GM15510 (cell line): ENCODE results near the gene AMER1.

Source experiments
- POLR2A ChIP-seq: IDR thresholded peaks from 3 replicates; pipeline ENCODE4 v1.6.1; 2011; ENCODE audit warnings: borderline replicate concordance; ENCODE audit not compliant: insufficient read length; ENCODE audit errors: extremely low read depth

Gene AMER1

DNA sequence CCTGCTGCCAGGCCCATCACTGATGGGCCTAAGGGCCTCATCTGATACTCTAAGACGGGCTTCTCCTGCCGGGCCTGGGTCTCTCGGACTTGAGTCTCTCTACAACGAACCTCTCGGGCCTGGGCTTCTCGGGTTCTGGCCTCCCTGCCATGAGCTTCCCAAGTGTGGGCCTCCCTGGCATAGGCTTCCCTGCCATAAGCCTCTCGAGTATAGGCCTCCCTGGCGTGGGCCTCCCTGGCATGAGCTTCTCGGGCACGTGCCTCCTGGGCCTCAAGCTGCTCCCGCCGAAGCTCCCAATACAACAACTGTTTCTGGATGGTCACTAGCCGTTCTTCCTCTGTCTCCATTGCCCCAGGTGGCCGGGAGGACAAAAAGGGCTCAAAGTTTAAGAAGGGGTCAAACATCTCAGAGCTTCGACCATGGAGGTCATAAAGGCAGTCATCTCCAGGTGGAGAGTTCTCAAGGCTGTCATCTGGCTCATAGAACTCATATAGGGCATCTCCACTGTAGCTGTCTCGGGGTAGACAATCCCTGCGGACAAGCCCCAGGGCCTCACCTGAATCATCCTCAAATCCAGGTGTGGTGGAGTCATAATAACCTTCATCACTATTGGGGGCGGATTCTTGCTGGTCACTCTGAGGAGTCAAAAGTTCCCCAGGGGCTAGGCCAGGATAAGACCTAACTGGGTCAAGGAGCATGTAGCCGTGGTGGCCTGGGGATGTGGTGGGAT lies 14.1 kb downstream of the AMER1 start:
- TF ChIP-seq POLR2A = no peak

DNA sequence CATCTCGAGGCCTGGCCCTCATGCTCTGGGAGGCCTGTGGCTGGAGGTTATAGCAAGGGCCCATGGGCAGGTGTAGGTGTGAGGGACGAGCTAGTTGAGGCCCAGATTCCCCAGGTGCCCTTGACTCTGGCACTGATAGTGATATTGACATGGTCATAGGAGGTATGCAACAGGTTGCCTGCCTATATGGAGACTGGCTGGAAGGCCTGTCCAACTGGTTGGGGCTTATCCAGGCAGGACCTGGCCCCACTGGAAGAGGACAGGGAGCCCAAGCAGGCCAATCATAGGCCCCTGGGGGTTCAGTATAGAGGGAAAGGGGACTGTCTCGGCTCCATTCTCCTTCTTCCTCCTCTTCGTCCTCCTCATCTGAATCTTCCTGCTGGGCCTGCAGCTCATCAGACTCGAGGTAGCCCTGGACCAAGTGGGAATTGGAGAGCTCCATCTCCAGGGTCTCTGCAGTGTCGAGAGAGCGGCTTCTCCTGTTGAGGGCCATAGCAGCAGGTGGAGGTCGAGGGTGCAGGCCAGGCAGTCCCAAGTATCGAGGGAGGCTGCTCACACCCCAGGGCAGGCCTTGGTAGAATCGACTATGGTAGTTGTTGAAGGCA lies 15.3 kb downstream of the AMER1 start:
- TF ChIP-seq POLR2A = no peak

DNA sequence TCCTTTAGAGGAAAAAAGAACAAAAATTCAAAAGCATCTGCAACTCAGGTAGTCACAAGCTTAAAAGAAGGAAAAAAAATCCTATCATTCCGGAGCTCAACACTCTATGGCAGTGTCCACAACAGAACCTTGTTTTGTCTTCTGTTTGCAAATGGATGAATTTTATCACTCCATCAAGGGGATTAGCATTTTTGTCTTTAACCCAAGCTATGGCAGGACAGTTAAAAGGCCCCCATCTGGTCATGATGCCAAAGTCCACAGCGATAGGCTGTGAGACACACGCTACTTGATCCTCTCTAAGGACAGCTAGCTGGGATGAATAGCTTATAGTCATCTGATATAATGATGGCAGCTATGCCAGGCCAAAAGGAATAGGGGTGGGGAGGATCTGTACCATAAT lies 16.6 kb downstream of the AMER1 start:
- no peak for TF ChIP-seq POLR2A

DNA sequence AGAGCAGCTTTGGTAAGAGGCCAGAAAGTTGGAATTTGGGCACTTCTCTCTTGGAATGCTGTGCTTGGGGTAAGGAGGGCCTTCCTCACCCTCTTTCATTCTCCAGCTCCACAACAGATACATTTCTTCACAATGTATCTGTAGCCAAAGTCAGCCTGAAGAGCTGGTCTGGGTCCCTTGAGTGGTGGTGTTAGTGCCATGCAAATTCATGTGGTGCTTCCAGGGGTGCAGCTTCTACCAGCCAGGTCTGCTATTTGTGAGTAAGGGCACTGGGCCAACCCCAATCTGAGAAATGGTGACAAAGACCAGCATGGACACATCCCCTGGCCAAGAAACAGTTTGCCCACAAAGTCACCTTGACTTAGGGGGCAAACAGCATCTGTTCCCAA lies 17.8 kb downstream of the AMER1 start:
- TF ChIP-seq POLR2A = no peak

DNA sequence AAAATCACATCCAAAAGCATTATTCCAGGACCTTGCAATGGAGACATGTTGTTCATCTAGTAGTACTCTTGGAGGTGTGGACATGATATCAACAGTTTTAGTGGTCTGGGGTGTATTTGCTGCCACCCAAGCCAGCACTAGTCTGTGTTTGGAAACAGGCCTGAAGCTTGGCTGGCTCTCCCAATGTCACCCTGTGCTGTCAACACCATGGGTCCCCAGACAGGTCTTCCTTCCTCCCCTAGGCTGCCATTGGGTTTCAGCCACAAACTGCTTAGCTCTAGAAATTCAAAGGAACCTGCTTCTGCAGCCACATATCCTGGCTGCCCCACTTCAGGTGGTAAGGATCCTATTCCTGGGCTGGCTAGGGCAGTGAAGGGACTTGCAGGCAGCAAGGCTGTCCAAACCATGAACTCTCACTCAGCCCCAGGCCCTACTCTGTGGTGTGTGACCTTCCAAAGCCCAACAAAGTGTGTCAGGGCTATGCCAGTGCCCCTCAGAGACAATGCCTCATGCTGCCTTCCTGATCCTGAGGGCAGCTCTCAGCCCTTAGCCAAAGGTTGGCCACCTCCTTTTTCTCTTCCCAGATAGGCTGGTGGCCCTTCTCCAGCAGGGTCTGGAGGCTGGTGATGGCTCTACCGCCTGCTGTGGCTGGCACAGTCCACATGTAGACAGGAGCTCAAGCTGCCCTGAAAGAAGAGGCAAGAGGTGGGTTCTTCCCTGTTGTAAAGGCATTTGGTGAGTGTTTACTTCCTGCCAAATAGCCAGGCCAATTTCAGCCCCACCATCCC lies 18.3 kb downstream of the AMER1 start:
- no peak for TF ChIP-seq POLR2A

DNA sequence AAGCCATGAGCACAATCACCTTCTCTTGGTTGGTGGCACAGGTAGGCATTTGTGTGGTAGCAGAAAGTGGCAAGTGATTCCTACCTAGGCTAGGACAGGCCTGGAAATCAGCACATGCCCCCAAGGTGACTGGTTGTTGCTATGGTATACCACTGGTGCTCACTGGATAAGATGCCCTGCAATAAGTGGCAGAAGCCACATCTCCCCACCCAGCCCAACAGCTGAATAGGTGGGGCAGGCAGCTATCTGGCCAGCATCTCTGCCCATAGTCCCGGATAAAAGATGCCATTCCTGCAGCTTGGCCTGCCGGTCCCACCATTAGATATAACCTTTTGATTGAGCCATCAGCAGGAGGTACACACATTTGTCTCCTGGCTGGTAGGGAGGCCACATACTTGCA lies 21.1 kb downstream of the AMER1 start:
- TF ChIP-seq POLR2A = no peak

DNA sequence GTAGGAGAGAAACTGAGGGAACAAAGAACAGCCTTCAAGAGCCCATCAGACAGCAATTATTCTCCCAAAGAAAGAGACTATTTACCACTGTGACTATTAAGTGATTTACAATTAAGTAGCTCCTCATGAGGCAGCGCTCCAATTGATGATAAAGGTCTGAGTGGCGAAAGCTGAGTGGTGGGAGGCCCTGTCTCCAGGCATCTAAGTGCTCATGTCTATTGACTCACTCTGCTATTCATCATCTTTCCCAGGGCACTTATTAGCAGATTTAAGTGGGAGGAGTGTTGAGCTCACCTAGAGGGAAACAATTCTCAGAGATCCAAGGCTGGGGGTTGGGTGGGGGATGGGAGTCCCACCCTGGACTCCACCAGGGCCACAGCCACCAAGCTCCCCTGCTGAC lies 23.3 kb downstream of the AMER1 start:
- no peak for TF ChIP-seq POLR2A

DNA sequence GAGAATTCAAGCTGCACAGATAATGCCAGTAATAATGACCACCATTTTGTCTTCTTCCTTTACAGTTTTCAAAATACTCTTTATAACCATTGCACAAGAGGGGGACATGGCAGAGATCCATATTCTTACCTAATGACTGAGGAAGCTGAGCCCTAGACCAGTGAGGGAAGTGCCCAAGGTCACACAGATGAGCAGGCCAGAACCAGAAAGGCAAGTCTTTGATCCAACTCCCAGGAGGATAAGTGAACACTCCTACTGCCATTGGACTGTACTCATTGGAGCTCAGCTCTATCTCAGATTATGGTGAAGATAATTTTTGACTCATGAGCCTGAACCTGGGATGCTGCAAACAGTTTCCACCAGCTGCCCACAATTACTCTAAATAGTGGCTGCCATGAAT lies 28.6 kb downstream of the AMER1 start:
- TF ChIP-seq POLR2A = no peak

DNA sequence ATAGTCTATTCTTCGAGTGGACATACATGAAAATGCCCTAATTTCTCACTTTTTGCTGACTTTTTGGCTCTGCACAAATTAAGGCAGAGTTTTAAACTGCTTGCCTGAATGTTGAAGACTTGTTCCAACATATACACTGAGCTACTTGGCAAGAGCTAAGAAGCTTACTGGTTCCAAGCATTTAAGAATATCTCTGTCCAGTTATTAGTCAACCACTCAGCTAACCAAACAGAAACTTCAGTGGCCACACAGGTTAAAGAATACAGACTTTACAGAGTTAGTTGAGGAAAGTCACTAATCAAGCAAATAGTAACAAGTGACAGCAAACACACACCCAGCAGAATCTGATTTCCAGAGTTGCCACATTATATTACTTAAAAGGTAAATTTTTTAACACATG lies 35.5 kb downstream of the AMER1 start:
- no peak for TF ChIP-seq POLR2A

DNA sequence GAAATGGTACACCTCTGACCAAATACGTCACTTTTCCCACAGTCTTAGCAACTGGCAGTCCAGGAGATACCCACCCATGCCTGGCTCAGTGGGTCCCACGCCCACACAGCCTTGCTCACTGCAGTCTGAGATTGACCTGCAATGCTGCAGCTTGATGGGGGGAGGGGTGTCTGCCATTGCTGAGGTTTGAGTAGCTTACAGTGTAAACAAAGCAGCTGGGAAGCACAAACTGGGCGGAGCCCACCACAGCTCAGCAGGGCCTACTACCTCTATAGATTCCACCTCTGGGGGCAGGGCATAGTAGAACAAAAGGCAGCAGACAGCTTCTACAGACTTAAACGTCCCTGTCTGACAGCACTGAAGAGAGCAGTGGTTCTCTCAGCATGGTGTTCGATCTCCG lies 52.7 kb downstream of the AMER1 start:
- TF ChIP-seq POLR2A = no peak

DNA sequence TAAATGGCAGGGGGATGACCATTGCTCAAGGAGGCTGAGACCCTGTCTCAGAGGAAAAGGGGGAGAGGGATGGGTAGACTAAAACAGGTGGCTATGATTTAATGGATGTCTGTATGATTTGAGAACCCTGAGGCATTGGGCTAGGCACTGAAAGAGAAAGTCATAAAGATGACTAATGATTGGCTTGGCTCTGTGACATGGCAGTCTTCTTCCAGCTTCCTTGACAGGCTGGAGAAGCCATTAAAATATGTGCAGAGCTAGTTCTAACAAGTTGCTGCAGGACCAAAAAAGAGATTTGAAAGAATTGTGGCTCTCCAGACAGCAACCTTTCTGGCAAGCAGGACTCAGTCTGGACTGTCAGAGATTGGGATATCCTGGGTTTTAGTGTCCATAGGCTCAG lies 53.6 kb downstream of the AMER1 start:
- no peak for TF ChIP-seq POLR2A

DNA sequence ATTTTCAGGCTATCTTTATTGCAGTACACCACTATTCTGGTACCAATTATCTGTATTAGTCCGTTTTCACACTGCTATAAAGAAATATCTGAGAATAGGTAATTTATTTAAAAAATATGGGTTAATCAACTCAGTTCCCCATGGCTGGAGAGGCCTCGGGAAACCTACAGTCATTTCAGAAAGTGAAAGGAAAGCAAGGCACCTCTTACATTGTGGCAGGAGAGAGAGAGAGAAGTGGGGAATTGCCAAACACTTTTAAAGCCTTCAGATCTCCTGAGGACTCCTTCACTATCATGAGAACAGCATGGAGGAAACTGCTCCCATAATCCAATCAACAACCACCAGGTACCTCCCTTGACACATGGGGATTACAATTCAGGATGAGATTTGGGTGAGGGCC lies 54.7 kb downstream of the AMER1 start:
- no peak for TF ChIP-seq POLR2A
